Measurements from ENCODE around the gene SAMD4A.

Gene SAMD4A

DNA sequence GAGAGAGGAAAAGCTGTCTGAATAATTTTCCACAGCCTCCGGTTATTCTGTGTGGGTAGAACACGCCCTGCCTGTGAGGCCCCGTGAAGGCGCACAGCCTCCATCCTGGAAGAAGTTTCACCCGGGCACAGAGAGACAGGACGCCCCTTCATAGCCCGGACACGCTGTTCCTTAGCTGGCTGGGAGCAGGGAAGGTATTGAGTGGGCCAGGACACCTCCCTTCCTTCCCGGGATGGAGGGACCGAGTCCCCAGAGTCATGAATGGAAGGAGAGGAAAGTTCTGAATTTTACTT is 200.2 kb downstream of the SAMD4A start:
- DNase-seq = no peak

DNA sequence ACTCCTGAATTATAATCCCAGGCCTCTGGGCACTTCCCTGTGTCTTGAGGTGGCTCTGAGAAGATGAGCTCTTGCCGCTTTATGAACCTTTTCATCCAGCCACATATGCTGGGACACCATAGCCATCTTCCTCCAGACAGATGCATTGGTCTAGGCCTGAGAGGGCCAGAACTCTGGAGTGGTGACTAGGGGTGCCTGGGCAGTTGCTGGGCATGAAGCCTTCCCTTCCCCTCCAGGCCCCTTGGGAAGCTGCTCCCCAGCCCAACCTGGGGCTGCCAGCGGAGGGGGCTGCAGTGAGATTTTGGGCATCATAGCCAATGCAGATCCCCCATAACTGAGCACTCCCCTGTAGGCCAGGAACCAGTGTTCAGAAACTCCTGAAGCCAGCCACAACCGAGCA is 200.5 kb downstream of the SAMD4A start:
- no peak for DNase-seq

DNA sequence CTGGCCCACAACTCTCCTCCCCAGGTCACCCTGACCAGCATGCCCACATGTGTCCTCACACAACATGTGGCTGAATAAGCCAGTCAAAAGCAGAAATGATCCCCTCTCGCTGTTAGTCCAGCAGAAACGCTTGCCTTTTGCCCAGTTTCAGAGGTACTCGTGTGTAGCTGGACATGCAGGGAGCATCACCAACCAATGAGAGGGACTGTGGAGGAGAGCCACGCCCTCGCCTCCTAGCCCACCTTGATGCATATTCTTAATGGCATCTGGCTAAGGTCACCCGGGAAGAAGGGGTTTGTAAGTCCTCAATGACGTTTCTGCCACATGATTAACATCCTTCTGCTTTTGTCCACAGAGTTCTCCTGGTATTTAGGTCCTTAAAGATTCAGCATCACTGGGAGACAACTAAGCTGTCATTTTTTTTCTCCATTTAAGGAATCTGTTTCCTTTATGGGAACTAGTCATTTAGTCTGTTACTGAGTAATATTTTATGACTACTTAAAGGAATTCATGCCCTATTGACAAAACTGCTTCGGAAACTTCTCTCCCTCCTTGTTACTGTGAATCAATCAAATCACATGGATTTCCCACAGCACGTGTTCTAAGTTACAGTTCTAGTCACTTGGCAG is 201.7 kb downstream of the SAMD4A start:
- DNase-seq = no peak

DNA sequence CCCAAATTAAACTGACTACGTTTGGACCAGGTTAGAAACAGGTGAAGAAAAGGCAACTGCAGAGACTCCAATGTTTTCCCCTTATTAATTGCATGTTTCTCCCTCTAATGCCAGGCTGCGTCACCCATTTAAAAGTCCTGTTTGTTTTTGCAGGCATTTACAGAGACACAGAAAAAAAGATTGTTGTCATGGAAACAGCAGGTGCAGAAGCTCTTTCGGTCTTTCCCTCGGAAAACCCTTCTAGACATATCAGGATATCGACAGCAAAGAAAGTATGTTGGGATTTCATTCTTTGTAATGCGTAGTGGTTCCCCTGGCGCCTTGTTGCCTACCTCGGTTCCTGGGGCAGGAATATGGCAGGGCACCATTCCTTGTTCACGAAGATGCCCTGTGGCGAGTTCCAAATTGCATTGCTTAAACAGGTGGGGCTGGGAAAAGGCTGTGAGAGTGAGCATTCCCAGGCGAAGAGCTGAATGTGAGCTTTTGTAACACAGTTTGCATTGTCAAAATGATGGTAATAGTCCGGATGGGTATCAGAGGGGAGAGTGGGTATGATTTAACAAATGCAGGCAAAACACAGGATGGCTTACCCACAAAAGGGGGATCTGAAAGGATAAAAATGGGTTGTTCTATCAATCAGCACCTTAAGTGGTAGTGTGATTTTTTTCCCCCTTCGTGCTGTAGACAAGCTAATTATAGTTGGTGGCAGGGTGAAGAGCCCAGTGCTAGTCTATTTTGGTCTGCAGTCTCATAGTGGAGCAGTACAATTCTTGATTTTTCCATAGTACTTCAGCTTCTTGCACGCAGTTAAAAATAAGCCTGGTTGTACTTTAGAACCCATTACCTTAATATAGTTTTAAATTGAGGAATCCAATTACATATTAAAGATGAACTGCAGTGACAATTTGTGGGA is 203.3 kb downstream of the SAMD4A start:
- no peak for DNase-seq

DNA sequence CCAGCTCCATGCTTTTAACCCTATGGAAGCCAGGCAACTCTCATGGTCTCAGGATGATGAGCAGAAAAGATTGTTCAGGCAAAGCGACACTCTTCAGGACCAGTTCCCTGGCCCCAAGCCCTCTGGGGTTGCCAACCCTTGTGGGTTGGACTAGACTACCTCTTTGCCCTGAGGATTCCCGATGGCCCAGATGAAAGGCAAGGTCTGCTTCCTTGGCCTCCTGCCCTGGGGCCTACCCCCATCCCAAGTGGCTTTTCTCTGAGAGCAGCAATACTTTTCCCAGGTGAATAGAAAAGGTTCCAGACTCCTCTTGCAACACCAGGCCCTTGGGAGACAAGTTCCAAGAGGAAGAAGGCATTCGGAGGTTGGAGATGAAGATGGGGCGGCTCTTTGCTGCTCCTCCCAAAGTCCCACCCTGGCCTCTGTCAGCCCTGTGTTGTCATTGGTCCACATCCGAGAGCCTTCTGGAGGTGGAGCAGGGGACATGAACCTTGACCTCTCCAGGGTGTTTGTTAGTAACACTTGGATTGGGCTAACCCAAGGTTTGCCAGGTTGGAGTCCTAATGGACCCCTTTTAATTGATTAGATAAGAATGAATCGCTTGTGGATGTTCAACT is 204.6 kb downstream of the SAMD4A start:
- DNase-seq = no peak

DNA sequence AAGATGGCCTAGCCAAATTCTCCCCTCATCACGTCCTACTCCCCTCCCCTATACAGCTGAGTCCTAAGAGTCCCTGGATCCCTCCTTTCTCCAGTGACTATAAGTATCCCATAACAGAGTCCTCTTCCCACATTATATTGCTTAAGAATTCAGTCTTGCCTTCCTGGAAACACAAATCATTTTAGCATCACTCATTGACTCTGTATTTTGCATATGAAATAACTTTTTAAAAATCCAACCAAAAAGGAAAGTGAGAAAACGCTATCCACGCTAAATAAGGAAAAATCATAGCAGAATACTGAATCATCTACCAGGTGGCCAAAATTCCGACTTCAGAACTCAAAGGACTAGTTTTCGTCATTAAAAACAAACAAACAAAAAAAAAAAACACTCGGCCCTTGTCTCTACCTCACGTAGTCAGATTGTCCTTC is 205.5 kb downstream of the SAMD4A start:
- no peak for DNase-seq

DNA sequence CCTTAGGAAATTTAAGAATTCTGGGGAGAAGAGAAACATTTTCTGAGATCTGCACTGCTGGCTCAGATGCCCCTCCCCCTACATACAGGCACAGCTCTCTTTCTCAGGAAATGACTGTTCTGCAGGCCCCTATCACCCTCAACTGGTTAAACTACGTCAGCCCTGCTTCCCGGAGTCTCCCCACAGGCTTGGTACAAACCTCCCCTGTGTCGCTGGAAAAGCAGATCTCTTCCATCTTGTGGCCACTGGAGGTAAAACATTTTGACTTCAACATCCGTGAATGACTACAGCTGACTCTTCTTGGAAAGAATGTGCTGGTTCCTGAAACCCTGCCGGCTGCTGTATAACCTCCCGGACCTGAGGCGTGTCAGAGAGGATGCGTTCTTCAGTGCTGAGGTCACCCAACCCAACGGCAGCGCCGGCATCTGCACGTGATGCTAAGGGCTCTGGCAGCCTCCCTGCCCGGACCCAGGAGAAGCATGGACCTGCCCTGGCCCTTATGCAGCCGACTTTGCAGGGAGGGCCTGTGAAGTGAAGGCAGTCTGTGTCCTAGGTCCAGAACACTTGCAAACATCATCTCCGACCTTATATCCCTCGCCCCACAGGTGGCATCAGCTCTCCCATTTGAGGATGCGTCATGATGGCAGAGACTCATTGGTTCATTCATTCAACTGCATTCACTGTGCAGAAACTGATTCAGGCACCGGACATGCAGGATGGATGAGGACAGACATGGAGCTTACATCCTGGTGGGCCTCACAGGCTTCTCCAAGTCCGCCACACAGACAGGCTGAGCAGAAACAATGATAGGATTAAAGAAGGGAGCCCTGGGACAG is 206.5 kb downstream of the SAMD4A start:
- peak; percentile 93 for DNase-seq

DNA sequence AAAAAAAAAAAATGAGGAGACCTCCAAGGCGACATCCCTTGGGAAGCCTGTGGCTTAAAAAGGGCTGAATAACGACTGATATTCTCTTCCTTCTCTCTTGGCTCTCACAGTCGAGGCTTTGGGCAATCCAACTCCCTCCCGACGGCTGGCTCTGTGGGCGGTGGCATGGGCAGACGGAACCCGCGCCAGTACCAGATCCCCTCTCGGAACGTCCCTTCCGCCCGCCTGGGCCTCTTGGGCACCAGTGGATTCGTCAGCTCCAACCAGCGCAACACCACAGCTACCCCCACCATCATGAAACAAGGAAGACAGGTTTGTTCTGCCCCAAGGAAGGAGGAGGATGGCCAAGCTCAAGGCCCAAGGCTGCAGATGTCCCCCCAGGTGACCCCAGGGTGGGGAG is 207.9 kb downstream of the SAMD4A start:
- DNase-seq = no peak

DNA sequence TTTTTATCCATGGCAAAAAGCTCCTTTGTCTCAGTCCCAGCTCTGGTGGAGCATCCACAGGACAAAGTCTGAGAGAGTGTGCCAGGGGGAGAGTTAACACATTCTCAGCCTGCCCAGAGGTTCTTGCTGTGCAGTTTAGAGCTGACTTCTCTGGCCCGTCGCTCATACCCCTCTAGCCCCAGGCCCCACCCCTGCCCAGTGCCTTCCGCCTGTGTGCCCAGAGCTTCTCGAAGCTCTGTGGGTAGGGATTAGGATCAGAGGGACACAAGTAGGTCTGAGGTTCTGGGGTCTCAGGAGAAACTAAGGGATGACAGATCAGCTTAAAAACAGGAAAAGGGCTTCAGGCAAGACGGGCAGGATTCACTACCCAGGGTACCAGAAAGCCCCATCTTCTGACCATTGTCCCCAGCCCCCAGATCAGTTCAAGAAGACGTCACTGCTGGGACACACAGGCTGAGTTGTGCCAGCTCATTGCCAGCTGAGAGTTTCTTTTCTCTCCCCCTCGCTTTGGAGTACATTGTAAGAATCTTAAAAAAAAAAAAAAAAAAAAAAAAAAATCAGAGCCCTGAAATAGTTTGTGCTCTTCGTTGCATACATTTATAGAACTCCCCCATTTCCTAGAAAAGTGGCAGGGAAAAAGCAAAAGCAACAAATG is 208.7 kb downstream of the SAMD4A start:
- DNase-seq = no peak

DNA sequence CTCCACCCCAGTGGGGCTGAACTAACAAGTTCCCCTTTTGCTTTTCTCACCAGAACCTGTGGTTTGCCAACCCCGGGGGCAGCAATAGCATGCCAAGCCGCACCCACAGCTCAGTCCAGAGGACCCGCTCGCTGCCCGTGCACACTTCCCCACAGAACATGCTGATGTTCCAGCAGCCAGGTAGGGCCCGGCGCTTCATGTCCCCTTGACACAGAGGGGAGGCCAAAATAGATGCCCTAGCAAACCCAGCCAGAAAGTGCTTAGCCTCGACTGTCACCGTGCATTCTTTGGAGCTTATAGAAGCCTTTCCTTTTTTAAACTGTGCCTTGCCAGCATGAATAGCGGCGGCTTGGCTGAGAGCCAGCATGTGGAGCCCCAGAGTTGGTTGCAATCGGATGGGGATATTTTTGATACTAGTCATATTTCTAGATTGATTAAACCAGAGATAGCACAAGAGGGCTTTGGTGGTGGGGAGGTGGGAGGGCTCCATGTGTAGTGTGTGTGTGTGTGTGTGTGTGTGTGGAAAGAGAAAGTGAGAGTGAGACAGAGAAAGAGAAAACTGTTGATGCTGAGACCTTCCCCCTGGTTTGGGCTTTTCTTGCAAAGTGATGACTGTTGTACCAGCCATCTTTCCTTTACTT is 209.6 kb downstream of the SAMD4A start:
- no peak for DNase-seq

DNA sequence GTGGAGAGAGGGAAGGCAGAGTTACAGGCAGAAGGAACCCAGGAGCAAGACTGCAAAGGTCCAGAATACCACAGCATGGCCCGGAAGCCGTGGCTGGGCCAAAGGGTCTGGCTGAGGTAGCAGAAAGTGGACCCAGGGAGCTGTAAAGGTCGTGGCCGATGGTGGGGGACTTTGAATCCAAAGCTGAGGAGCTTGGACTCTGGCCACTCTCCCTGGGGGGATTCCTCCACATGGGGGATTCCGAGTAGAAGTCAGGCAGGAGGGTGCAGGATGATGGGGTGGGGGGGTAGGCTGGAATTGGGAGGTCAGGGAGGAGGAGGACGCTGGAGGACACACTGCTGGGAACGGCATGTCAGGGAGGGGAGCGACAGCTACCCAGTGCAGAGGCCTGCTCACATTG is 210.5 kb downstream of the SAMD4A start:
- no peak for DNase-seq

DNA sequence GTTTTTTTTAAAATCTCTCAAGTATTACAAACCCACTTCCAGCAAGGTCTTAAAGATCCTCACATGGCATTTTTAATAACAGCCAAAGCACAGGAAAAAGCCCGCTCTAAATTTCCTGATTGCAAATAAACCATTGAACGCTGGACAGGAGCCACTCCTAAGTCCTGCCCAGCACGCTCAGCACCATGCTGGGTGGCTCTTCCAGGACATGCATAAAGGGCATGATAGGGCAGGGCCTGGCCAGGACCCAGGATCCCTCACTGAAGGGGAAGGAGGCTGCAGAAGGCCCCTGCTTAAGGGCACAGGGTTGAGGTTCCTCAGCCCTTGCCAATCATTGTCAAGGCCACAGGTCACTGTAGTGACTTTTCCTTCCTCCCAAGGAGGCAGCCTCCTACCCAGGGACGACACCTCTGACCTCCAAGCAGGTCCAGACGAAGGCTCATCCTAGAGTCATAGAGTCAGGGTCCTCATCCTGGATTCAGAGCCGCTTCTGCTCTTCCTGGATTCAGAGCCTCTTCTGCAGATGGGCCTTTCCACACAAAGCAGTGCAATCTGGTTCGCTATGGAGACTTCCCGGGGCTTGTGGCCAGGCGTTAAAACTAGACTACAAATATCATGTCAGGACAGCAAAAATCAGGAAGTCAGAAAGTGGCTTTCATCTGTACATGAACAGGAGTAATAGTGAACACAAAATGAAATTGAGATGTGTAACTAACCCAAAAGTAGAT is 211.9 kb downstream of the SAMD4A start:
- no peak for DNase-seq

DNA sequence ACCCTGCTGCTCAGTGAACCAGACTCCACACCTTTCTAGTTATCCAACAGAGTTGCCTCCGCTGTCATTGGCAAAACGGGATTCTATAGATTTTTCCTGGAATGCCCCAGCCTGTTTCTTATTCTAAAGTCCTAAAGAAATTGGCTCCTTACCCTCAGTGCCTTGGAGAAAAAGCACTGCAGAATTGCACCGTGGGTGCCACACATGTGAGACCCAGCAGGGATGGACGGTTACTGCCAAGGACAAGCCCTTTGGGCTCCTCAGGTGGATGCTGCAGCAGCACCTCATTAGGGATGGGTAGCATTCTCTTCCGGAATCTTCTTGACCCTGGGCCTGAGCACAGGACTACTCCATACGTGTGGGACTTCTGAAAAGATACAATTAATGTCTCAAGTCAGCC is 214.2 kb downstream of the SAMD4A start:
- DNase-seq = no peak

DNA sequence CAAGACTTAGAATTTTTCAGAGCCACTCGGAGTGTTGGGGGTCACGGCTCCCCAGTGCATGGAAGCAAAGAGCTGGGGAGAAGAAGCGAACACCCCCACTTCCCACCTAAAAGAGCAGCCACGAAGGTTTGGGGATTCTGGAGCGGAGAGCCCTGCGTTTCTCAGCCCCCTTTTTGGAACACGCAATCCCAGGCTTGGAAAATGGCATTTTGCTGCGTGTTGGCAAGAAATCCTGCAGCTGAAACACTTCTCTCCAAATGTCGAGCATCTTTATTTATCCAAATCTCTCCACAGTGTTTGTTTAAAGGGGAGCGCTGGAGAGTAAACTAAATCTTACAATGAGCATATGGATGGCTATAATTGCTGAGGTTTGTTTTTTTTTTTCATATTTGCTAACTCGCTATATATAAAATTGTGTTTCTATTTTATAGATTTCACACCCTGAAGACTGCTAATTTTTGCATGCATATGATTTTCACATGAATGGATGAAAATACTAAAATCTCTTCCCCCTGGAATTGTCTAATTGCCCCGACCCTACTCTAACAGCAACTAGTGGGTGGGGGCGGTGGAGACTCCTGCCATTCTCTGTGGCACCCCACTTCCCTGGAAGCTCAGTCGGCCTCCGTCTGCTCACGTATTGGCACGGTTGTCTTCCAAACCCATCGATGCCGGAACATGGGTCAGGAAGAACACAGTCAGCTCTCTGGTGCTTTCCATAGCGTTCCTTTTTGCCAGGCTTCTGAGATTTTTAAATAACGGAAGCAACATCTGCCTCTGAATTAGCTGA is 215.2 kb downstream of the SAMD4A start:
- DNase-seq = no peak

DNA sequence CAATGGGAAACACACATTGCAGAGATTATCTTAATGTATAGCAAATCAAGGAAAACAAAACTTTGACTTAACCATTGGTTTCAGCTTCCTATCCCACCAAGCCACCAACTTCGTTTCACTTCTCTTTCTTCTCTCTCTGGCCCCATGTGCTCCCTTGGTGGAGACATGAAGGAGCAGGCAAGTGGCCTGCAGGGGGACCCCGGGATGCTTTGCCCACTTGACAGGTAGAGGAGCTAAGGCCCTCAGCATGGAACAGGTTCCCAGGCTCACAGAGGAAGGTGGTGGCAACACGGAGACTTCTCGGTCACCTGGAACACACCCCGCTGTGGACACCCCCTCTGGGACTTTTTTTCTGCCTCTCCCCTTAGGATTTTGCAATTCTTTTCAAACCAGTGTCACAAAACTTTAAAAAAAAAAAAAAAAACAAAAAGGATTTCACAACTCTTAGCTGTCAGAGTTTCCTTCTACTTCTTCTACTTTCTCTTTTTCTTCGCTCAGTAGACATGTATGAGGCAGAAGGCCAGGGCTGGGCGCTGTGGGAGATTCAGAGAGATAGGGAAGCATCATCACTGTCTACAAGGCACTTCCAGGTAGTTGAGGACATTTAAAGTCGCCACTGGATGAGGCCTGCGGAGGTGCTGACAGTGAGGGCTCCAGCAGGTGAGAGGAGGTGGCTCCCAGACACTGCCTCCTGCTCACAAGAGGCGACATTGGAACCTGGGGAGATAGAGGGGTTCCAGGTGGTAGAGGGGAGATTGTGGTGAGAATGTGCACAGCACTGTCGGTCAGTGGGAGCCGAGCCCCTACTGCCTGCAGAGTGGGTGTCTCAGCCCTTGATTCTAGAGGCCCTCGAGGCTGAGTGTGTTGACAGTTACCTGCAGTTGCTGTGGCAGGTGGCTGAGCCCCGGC is 216.1 kb downstream of the SAMD4A start:
- no peak for DNase-seq

DNA sequence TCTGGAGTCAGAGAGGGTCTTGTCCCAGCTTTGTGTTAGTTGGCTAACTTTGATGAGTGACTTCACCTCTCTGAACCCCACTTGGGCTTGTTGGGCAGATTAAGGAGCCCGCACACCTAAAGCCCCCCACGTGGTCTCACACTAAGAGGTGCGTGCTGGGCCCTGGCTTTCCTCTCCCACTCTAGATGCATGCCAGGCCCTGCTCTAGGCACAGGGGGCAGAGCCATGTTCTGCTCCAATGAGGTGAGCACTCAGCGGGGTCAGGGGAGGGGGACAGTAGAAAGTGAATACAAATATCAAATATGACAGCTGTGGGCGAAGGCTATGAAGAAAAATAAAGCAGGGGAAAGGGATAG is 216.7 kb downstream of the SAMD4A start:
- no peak for DNase-seq

DNA sequence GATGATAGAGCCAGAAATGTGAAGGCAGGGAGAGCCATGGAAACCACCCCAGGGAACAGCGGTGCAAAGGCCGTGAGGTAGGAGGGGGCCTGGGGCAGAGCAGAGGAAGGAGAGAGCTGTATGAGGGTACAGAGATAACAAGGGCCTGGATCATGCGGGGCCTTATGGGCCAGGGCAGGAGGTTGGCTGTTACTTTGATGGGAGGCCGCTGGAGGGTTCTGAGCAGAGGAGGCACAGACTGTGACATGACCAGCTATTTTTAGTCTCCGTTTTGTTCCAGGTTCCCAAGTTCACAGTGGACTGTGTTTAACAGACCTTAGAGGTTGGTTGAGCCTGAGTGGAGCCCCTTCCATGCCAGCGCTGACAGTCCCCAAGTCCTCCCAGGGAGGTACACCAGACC is 217.1 kb downstream of the SAMD4A start:
- DNase-seq = no peak

DNA sequence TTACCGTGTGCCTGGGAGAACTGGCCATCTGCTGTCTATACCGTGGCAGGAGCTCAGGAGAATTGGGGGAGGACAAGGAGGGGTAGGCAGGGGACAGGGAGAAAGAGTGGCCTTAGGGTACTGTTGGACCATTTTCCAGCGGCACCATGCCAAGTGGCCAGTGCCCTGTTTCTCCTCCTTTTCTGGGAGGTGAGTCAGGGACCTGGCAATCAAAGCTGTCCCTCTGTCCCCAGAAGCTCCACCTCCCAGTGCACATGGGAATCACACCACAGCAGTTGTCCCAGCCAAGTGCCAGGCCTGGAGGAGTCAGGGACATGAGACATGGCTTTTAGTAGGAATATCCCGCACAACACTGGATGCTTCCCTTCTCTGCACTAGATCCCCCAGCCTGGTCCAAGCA is 217.7 kb downstream of the SAMD4A start:
- DNase-seq = no peak

DNA sequence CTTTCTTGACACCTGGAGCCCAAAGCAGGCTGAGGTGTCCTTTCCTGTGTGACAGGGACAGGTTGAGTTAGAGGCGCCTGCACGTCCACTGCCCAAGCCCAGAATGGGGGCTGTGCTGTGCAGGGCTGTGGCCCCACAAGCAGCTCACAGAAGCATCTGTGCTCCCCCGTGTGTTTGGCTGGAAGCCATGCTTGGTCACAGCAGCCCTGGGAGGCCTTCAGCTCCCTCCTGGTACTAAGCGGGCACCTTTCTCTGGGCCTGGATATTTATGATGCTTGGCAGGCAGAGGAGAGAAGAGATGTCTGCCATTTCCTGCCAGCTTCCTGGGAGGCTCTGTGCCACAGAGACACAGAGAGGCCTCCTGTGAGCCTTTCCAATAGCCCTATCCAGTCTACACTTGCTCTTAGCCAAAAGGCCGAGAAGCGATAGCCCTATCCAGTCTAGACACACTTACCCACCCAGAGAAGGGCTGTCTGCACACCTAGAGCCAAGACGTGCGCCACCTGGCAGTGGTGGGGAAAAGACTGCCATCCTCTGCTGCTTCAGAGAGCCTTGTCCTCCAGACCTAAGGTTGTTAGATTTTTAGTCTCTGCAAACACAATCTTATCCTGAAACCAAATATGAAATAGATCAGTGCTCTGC is 218.3 kb downstream of the SAMD4A start:
- no peak for DNase-seq
